ENCODE measurements around the gene BMP2K.
"Not testable (repeated sequence)": the region's sequence is repeated elsewhere in the genome, so short reads cannot be mapped to it uniquely, and the experiment has no call there.

The BMP2K gene

DNA sequence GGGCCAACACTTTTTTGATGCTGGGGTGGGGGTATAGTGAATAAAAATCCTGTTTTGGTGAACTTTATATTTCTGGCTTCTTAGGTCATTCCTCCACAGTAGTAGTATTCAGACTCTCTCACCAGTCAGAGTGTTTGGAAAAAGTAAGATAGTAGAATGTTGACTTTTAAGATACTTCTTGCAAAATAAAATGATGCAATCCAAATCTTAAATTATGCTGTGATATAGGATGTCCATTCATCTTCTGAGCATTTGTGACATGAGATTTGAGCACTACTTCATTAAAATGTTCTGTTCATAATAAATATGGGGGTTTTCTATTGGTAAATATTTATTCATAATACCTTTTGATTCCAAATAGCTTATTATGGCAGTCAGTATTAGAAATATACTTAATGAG is 70.1 kb downstream of the BMP2K start:
- in situ Hi-C loops (cut with MboI; ENCODE audit: low sequenced_read_pairs), result no loop called here

- in situ Hi-C loops (cut with MboI; ENCODE audit: low sequenced_read_pairs), result loop anchor here (25.0 kb wide), 1 partner anchor 250 kb away; no protein-coding TSS in a partner anchor
These were observed 86.2 kb downstream of the BMP2K start for GRCh38 chr4:78862314-78862737.

- in situ Hi-C loops (cut with MboI; ENCODE audit: low sequenced_read_pairs), result loop anchor here (25.0 kb wide), 1 partner anchor 251 kb away; no protein-coding TSS in a partner anchor
These were observed 87.2 kb downstream of the BMP2K start for GRCh38 chr4:78863254-78863869.

DNA sequence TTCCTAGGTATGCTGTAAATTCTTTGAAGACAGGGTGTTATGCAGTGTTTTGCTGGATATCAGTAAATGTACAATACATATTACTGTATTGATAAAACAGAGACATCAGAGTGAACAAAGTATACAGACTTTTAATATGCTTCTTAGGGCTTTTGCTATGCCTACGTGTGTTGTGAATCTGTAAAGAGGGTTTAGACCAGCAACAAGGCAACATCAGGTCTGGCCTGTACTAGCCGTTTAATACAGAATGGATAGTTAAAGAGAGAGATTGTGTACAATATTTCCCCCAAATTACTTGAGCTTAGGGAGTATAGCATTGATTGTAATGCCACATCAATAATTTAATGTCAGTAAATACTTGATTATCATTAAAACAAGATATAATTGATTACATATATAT is 87.8 kb downstream of the BMP2K start:
- in situ Hi-C loops (cut with MboI; ENCODE audit: low sequenced_read_pairs), result loop anchor here (25.0 kb wide), 1 partner anchor 252 kb away; no protein-coding TSS in a partner anchor

DNA sequence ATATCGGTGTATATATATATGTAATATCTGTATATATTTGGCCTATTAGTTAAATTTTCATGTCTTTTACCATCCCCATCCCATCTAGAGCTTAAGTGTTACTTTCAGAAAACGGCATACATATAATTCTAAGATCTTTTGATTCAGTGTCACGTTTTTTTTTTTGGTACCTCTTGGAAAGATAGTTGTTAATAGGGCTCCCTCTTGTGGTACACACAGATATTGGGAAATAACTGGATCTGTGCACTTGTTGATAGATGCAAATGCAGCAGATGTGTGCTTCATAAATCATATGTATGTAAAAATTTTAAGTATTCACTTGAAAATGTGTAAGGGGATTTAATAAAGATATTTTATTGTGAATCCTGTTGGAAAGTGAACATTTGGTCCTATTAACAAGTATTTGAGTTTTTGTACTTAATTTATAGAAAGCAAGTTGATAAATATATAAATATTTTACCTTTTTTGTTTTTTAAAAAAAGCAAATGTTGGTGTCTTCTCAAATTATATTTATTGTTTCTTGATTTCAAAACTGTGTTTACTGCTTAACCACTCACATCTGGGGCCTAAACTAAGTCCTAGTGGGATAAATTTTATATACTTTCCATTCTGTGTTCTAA is 88.4 kb downstream of the BMP2K start:
- in situ Hi-C loops (cut with MboI; ENCODE audit: low sequenced_read_pairs), result loop anchor here (25.0 kb wide), 1 partner anchor 252 kb away; no protein-coding TSS in a partner anchor

GRCh38 chr4:78865451-78865850 is 89.3 kb downstream of the BMP2K start:
- in situ Hi-C loops (cut with MboI; ENCODE audit: low sequenced_read_pairs), result loop anchor here (25.0 kb wide), 1 partner anchor 253 kb away; no protein-coding TSS in a partner anchor

- in situ Hi-C loops (cut with MboI; ENCODE audit: low sequenced_read_pairs), result loop anchor here (25.0 kb wide), 1 partner anchor 256 kb away; no protein-coding TSS in a partner anchor
These were observed 92.6 kb downstream of the BMP2K start for GRCh38 chr4:78868712-78869111.

DNA sequence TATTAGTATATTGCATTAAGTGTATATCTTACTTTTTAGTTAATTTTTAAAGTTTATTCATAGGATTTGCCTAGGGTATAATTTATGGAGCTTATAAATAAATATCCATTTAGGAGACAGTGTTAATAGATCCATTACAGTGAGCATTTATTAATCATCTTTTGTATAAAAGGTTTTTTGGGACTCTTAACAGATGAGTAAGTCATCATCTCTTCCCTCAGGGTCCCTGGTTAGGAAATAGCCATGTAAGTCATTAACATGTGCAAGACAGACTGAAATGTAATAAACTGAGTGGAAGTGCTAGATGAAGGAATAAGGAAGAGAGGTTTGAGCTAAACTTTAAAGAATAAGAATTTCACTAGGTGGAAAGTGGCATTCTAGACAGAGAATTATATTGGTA is 93.9 kb downstream of the BMP2K start:
- in situ Hi-C loops (cut with MboI; ENCODE audit: low sequenced_read_pairs), result loop anchor here (25.0 kb wide), 1 partner anchor 258 kb away; no protein-coding TSS in a partner anchor

DNA sequence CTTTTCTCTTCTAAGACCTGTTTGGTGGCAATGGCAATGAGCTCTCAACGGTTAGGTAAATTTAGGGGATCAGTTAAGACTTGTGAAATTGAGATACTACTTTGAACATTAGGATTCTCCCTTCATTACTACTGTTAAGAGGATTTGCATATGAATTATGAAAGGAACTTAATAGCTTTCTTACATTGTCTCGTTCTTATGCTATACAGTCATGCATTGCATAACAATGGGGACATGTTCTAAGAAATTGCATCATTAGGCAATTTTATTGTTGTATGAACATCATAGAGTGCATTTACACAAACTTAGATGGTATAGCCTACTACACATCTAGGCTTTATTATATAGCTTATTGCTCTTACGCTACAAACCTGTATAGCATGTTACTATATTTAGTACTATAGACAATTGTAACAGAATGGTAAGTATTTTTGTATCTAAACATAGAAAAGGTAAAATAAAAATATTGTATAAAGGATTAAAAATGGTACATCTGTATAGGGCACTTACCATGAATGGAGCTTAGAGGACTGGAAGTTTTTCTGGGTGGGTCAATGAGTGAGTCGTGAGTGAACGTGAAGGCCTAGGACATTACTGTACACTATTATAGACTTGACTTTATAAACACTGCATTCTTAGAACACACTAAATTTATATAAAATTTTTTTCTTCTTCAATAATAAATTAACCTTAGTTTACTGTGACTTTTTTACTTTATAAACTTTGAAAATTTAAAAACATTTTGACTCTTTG is 100.6 kb downstream of the BMP2K start:
- in situ Hi-C loops (cut with MboI; ENCODE audit: low sequenced_read_pairs), result no loop called here

GRCh38 chr4:78878031-78878430 is 101.9 kb downstream of the BMP2K start:
- in situ Hi-C loops (cut with MboI; ENCODE audit: low sequenced_read_pairs), result no loop called here

GRCh38 chr4:78880874-78881492 is 104.8 kb downstream of the BMP2K start:
- in situ Hi-C loops (cut with MboI; ENCODE audit: low sequenced_read_pairs), result no loop called here

DNA sequence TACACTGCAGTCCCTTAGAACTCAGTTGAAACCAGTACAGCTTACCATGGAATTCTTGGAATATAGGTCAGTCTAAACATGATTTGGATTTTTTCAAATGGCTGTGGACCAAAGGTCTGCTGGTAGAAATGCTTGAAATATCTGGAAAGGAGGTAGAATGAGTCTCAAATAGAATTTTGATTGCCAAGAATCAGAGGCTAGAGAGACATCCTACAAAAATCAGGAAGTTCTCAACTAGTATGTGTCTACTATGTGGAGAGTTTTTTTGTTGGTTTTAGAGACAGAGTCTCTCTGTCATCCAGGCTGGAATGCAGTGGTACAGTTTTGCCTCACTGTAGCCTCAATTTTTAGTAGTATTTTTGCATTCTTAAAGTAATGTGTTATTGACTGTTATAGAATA is 109.4 kb downstream of the BMP2K start:
- in situ Hi-C loops (cut with MboI; ENCODE audit: low sequenced_read_pairs), result no loop called here

GRCh38 chr4:78889955-78890354 is 113.8 kb downstream of the BMP2K start:
- in situ Hi-C loops (cut with MboI; ENCODE audit: low sequenced_read_pairs), result no loop called here

GRCh38 chr4:78899302-78899701 is 123.2 kb downstream of the BMP2K start:
- in situ Hi-C loops (cut with MboI; ENCODE audit: low sequenced_read_pairs), result no loop called here

DNA sequence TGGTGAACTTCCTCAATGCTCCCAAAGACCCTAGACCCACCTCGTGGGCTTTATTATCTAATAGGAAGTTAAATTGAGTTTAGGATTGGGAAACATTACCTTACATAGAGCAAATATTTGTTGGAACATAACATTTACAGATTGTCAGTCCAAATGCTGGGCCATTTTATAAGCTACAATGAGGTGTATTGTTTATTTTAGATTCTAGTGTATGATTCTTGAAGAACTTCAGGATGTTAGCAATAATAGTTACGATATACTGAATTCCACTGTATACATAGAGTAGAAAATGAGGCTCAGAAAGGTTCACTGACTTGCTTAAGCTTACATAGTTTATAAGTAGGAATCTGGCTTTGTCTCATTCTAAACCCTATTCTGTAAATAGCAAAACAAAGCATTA is 125.7 kb downstream of the BMP2K start:
- in situ Hi-C loops (cut with MboI; ENCODE audit: low sequenced_read_pairs), result no loop called here

DNA sequence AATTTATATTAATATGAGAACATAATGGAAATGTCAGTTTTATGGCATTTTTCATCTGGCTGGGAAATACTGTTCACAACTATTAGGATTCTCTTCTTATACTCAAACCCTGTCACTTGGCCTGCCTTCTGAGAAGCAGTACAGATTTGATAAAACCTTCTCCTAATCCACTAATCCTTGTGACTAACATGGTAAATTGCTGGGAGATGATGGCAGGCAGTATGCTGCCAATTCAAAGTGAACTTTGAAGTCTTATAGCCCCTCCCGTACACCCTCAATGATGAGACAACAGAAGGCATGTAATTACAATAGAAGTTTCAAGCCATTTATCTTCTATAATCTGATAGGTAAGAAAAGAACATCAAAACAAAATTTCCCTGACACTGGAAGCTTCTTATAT is 126.1 kb downstream of the BMP2K start:
- in situ Hi-C loops (cut with MboI; ENCODE audit: low sequenced_read_pairs), result no loop called here

DNA sequence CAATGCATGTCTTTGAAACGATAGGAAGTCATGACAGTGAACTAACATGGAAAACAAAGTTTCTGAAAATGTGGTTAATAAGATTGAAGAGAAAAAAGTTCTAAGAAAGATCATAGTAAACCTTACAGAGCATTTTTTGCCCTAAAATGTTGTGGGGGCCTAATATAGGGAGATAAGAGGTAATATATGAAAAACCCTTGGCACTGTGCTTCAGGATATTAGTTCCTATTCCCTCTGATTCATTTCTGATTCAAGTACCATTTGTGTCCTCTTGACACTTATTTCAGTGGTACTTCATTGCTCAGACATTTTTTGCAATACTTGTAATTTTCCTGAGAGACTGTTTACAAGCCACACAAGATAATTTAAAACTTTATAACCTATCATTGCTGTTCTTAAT is 128.0 kb downstream of the BMP2K start:
- in situ Hi-C loops (cut with MboI; ENCODE audit: low sequenced_read_pairs), result no loop called here

DNA sequence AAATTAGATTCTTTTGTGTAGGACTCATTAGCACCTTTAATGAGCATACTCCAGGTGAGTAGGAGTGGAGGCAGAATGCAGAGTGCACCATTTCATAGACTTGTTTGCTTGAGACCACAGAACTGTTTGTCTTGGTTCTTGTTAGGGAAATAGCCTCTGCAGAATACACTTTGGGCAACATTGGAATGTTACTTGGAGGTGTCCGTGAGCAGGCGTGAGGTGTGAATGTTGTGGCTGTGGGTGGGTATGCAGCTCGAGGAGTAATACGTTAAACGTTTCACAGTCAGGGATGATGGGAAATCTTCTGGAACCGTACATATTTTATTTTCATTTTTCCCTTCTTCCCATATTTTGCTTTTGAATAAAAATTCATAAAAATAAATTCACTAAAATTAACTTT is 131.5 kb downstream of the BMP2K start:
- in situ Hi-C loops (cut with MboI; ENCODE audit: low sequenced_read_pairs), result no loop called here

DNA sequence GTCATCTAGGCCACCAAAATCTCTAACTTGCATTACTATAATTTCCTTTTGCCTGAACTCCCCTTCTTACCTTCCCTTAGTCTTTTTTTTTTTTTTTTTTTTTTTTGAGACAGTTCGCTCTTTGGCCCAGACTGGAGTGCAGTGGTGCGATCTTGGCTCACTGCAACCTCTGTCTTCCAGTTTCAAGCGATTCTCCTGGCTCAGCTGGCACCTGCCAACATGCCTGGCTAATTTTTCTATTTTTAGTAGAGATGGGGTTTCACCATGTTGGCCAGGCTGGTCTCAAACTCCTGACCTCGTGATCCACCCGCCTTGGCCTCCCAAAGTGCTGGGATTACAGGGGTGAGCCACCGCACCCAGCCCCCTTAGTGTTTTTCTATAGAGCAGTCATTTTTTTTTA is 132.8 kb downstream of the BMP2K start:
- in situ Hi-C loops (cut with MboI; ENCODE audit: low sequenced_read_pairs), result not testable (repeated sequence)

GRCh38 chr4:78910612-78911011 is 134.5 kb downstream of the BMP2K start:
- in situ Hi-C loops (cut with MboI; ENCODE audit: low sequenced_read_pairs), result no loop called here

DNA sequence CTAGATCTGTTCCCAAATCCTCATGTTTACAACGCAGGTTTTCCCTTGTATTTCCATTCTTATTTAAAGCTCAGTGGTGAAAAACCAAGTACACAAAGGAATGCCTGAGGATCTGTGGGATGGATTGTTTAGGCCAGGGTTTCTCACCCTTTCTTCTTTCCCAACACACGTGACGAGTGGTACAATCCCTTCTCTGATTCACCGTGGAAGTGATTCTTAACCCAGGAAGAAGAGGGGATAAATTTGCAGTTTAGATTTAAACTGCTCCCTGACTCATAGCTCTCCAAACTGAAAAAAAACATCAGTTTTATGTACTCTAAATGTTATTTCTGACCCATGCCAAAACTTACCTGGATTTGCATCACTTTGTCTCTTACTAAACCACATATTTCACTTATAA is 146.1 kb downstream of the BMP2K start:
- in situ Hi-C loops (cut with MboI; ENCODE audit: low sequenced_read_pairs), result no loop called here

Measured in HL-60/S4 treated with phorbol 12-myristate 13-acetate at 8.2 ng/mL for 4 days and 3 days (cell line).